Activated CD8-positive, alpha-beta memory T cell treated with anti-CD3 and anti-CD28 coated beads for 36 hours (primary cell): Measurements from ENCODE around the gene TSPOAP1. TPM values are rescaled to one million over a fixed set of nuclear protein-coding genes. Genes with fewer than 3 reads are reported as not detected.

Experiments
- CTCF ChIA-PET: fragments of 350-600 bp; sonication (Branson Sonifier 250); formaldehyde crosslinking; loops from one replicate; lab custom pipeline; 2021; ENCODE audit warnings: antibody characterized with exemption; lab: Charles Lee
- POLR2A ChIA-PET: fragments of 350-600 bp; sonication (Branson Sonifier 250); formaldehyde crosslinking; loops from one replicate; lab custom pipeline; 2021; ENCODE audit warnings: antibody characterized with exemption; lab: Charles Lee
- total RNA-seq, 2 experiments: library from RNA; stranded (reverse); gene quantifications; one replicate each; pipeline ENCODE4 v1.2.3, GENCODE V29; 2021

Gene TSPOAP1
- 1 to 10 TPM; 7.2 to 7.3 TPM for total RNA-seq

GRCh38 chr17:58328195-58329034, at the start of gene TSPOAP1:
TSPOAP1 (minus strand) TSS chr17:58328795; CDS start chr17:58327920, 875 bp downstream.
- ChIA-PET POLR2A (interaction anchor here (1.5 to 8.1 kb wide), 4 partner anchors 10 to 24 kb away, joined by 4 to 220 read pairs (median 39); partner anchors contain the start of gene SUPT4H1), CTCF (interaction anchor here (0.9 to 3.4 kb wide), 6 partner anchors 10 to 24 kb away, joined by 3 to 28 read pairs (median 6); partner anchors contain the start of gene SUPT4H1)

- POLR2A ChIA-PET = no interaction called here
- CTCF ChIA-PET = no interaction called here
Measured at GRCh38 chr17:58377661-58378060, 49.1 kb upstream of the TSPOAP1 start.

GRCh38 chr17:58377093-58377601, 48.6 kb upstream of the TSPOAP1 start:
- POLR2A ChIA-PET = no interaction called here
- CTCF ChIA-PET = no interaction called here

GRCh38 chr17:58376472-58377000, 47.9 kb upstream of the TSPOAP1 start:
- POLR2A ChIA-PET = no interaction called here
- CTCF ChIA-PET = interaction anchor here (0.6 kb wide), 1 partner anchor 96 kb away, joined by 3 read pairs; the partner anchor contains the start of gene MPO

- CTCF ChIA-PET = no interaction called here
- POLR2A ChIA-PET = no interaction called here
Measured at GRCh38 chr17:58375811-58376210, 47.2 kb upstream of the TSPOAP1 start.

GRCh38 chr17:58375256-58375655, 46.7 kb upstream of the TSPOAP1 start:
- POLR2A ChIA-PET = no interaction called here
- CTCF ChIA-PET = no interaction called here

- POLR2A ChIA-PET = no interaction called here
Measured at GRCh38 chr17:58373923-58374322, 45.3 kb upstream of the TSPOAP1 start.

GRCh38 chr17:58373003-58373402, 44.4 kb upstream of the TSPOAP1 start:
- POLR2A ChIA-PET = no interaction called here
- CTCF ChIA-PET = interaction anchor here (1.1 to 2.4 kb wide), 3 partner anchors 9 to 56 kb away, joined by 3 to 7 read pairs (median 3); no protein-coding TSS in a partner anchor

More at GRCh38 chr17:58373923-58374322, 45.3 kb upstream of the TSPOAP1 start:
- CTCF ChIA-PET = interaction anchor here (0.6 to 2.4 kb wide), 3 partner anchors 8 to 51 kb away, joined by 3 to 7 read pairs (median 3); no protein-coding TSS in a partner anchor

GRCh38 chr17:58371300-58371950, 42.8 kb upstream of the TSPOAP1 start:
- CTCF ChIA-PET = interaction anchor here (1.1 to 2.4 kb wide), 2 partner anchors 10 to 49 kb away, joined by 3 to 7 read pairs; no protein-coding TSS in a partner anchor

GRCh38 chr17:58370716-58371115, 42.1 kb upstream of the TSPOAP1 start:
- ChIA-PET CTCF (interaction anchor here (0.6 to 1.1 kb wide), 2 partner anchors 50 to 88 kb away, joined by 3 read pairs; no protein-coding TSS in a partner anchor), POLR2A (no interaction called here)

More at GRCh38 chr17:58371300-58371950, 42.8 kb upstream of the TSPOAP1 start:
- POLR2A ChIA-PET = no interaction called here

GRCh38 chr17:58370309-58370708, 41.7 kb upstream of the TSPOAP1 start:
- ChIA-PET CTCF (interaction anchor here (0.6 to 1.2 kb wide), 2 partner anchors 25 to 88 kb away, joined by 3 read pairs; no protein-coding TSS in a partner anchor), POLR2A (no interaction called here)

- CTCF ChIA-PET = interaction anchor here (0.7 to 1.2 kb wide), 2 partner anchors 13 to 26 kb away, joined by 3 to 5 read pairs; no protein-coding TSS in a partner anchor
- POLR2A ChIA-PET = interaction anchor here (0.6 kb wide), 1 partner anchor 587 kb away, joined by 4 read pairs; no protein-coding TSS in a partner anchor
Measured at GRCh38 chr17:58369214-58370031, 40.8 kb upstream of the TSPOAP1 start.

GRCh38 chr17:58368860-58369213, 40.2 kb upstream of the TSPOAP1 start:
- CTCF ChIA-PET = no interaction called here
- POLR2A ChIA-PET = interaction anchor here (0.6 kb wide), 1 partner anchor 586 kb away, joined by 4 read pairs; no protein-coding TSS in a partner anchor

- ChIA-PET CTCF (no interaction called here), POLR2A (no interaction called here)
Measured at GRCh38 chr17:58367461-58367860, 38.9 kb upstream of the TSPOAP1 start.

GRCh38 chr17:58365980-58366595, 37.5 kb upstream of the TSPOAP1 start:
- ChIA-PET POLR2A (interaction anchor here (0.7 kb wide), 1 partner anchor 76 kb away, joined by 3 read pairs; no protein-coding TSS in a partner anchor), CTCF (interaction anchor here (1.0 kb wide), 1 partner anchor 48 kb away, joined by 3 read pairs; no protein-coding TSS in a partner anchor)

GRCh38 chr17:58365185-58365979, 36.8 kb upstream of the TSPOAP1 start:
- CTCF ChIA-PET = no interaction called here
- POLR2A ChIA-PET = no interaction called here
